ENCODE results near the gene CYP4X1. TPM values are rescaled to one million over a fixed set of nuclear protein-coding genes. Genes with fewer than 3 reads are reported as not detected.

The CYP4X1 gene
- total and polyA plus RNA-seq, 2 donors from 2014 or later = 4.8 to 5.6 TPM

- Histone ChIP-seq H3K36me3 (ENCODE audit: control insufficient read depth in 2 of 3, insufficient read depth in 3 of 3, low read length in 3 of 3) (no peaks in the 10 kb centered on the region), H3K9me3 (ENCODE audit: control insufficient read depth in 2 of 3, insufficient read depth in 1 of 3, low read length in 3 of 3) (no peaks in the 10 kb centered on the region), H3K27me3 (ENCODE audit: control insufficient read depth, insufficient read depth, low read length) (no peaks in the 10 kb centered on the region), H3K4me3 (ENCODE audit: low read length in 3 of 3) (no peak overlapping the region), H3K27ac (ENCODE audit: low read depth in 2 of 2, low read length in 2 of 2) (no peak overlapping the region), H3K4me1 (ENCODE audit: control insufficient read depth in 2 of 3, insufficient read depth in 2 of 3, low read depth in 1 of 3, low read length in 3 of 3) (peaks cover 0 to 6% (median 0%) of the 10 kb centered on the region in 3 donors), H3K9ac (ENCODE audit: low read length in 3 of 3) (no peak overlapping the region)
- no peak for FAIRE-seq
- TF ChIP-seq CTCF (IDR thresholded peaks at IDR 0.05; ENCODE audit: borderline replicate concordance, extremely low read depth, insufficient read depth) = no peak
- intact Hi-C loops (cut with DNase I) = no loop called here
- DNase-seq = peak in 1 of 5 donors; percentile 62
Observed at GRCh38 chr1:47031059-47031458, 7.6 kb downstream of the CYP4X1 start.

GRCh38 chr1:47031585-47031984 is 8.1 kb downstream of the CYP4X1 start:
- Histone ChIP-seq H3K36me3 (ENCODE audit: control insufficient read depth in 2 of 3, insufficient read depth in 3 of 3, low read length in 3 of 3) (no peaks in the 10 kb centered on the region), H3K9ac (ENCODE audit: low read length in 3 of 3) (no peak overlapping the region), H3K4me3 (ENCODE audit: low read length in 3 of 3) (no peak overlapping the region), H3K27ac (ENCODE audit: low read depth in 2 of 2, low read length in 2 of 2) (no peak overlapping the region), H3K4me1 (ENCODE audit: control insufficient read depth in 2 of 3, insufficient read depth in 2 of 3, low read depth in 1 of 3, low read length in 3 of 3) (peaks cover 0 to 6% (median 0%) of the 10 kb centered on the region in 3 donors), H3K27me3 (ENCODE audit: control insufficient read depth, insufficient read depth, low read length) (no peaks in the 10 kb centered on the region), H3K9me3 (ENCODE audit: control insufficient read depth in 2 of 3, insufficient read depth in 1 of 3, low read length in 3 of 3) (no peaks in the 10 kb centered on the region)
- intact Hi-C loops (cut with DNase I) = no loop called here
- TF ChIP-seq CTCF (IDR thresholded peaks at IDR 0.05; ENCODE audit: borderline replicate concordance, extremely low read depth, insufficient read depth) = no peak
- no peak for DNase-seq
- FAIRE-seq = no peak

GRCh38 chr1:47036764-47037163 is 13.3 kb downstream of the CYP4X1 start:
- H3K36me3 ChIP-seq (ENCODE audit: control insufficient read depth in 2 of 3, insufficient read depth in 3 of 3, low read length in 3 of 3) = no peaks in the 10 kb centered on the region
- TF ChIP-seq CTCF (IDR thresholded peaks at IDR 0.05; ENCODE audit: borderline replicate concordance, extremely low read depth, insufficient read depth) = no peak
- no peak for DNase-seq
- H3K27ac ChIP-seq (ENCODE audit: low read depth in 2 of 2, low read length in 2 of 2) = no peak overlapping the region
- H3K27me3 ChIP-seq (ENCODE audit: control insufficient read depth, insufficient read depth, low read length) = no peaks in the 10 kb centered on the region
- H3K4me3 ChIP-seq (ENCODE audit: low read length in 3 of 3) = no peak overlapping the region
- intact Hi-C loops (cut with DNase I) = no loop called here
- H3K9ac ChIP-seq (ENCODE audit: low read length in 3 of 3) = no peak overlapping the region
- FAIRE-seq = no peak
- no peaks in the 10 kb centered on the region for H3K9me3 ChIP-seq (ENCODE audit: control insufficient read depth in 2 of 3, insufficient read depth in 1 of 3, low read length in 3 of 3)
- no peaks in the 10 kb centered on the region for H3K4me1 ChIP-seq (ENCODE audit: control insufficient read depth in 2 of 3, insufficient read depth in 2 of 3, low read depth in 1 of 3, low read length in 3 of 3)

- FAIRE-seq = no peak
- H3K4me3 ChIP-seq (ENCODE audit: low read length in 3 of 3) = no peak overlapping the region
- no peaks in the 10 kb centered on the region for H3K27me3 ChIP-seq (ENCODE audit: control insufficient read depth, insufficient read depth, low read length)
- H3K9ac ChIP-seq (ENCODE audit: low read length in 3 of 3) = no peak overlapping the region
- intact Hi-C loops (cut with DNase I) = no loop called here
- no peak overlapping the region for H3K27ac ChIP-seq (ENCODE audit: low read depth in 2 of 2, low read length in 2 of 2)
- no peak for TF ChIP-seq CTCF (IDR thresholded peaks at IDR 0.05; ENCODE audit: borderline replicate concordance, extremely low read depth, insufficient read depth)
- H3K36me3 ChIP-seq (ENCODE audit: control insufficient read depth in 2 of 3, insufficient read depth in 3 of 3, low read length in 3 of 3) = no peaks in the 10 kb centered on the region
- H3K4me1 ChIP-seq (ENCODE audit: control insufficient read depth in 2 of 3, insufficient read depth in 2 of 3, low read depth in 1 of 3, low read length in 3 of 3) = no peaks in the 10 kb centered on the region
- no peaks in the 10 kb centered on the region for H3K9me3 ChIP-seq (ENCODE audit: control insufficient read depth in 2 of 3, insufficient read depth in 1 of 3, low read length in 3 of 3)
- DNase-seq = no peak
Observed at GRCh38 chr1:47059376-47059775, 35.9 kb downstream of the CYP4X1 start.
